HEK293 (cell line): ENCODE data around the gene PRPF6.

Experiments used
- GLIS1 ChIP-seq: fragments of 450-650 bp; formaldehyde crosslinking; IDR thresholded peaks from 2 replicates; pipeline ENCODE4 v1.5.1; 2016; ENCODE audit warnings: missing biosample characterization, missing genetic modification characterization
- HOXA7 ChIP-seq: sonication (generic); formaldehyde crosslinking; IDR thresholded peaks from 2 replicates; pipeline ENCODE4 v1.8.1; 2022; ENCODE audit warnings: missing genetic modification reagents, borderline replicate concordance
- OSR2 ChIP-seq: fragments of 450-650 bp; formaldehyde crosslinking; IDR thresholded peaks from 2 replicates; pipeline ENCODE4 v1.5.1; 2016; ENCODE audit warnings: missing biosample characterization, missing genetic modification characterization
- OVOL3 ChIP-seq: fragments of 450-650 bp; formaldehyde crosslinking; IDR thresholded peaks from 2 replicates; pipeline ENCODE4 v1.5.1; 2016; ENCODE audit warnings: missing biosample characterization, missing genetic modification characterization
- RBAK ChIP-seq: fragments of 450-650 bp; formaldehyde crosslinking; IDR thresholded peaks from 2 replicates; pipeline ENCODE4 v1.5.1; 2016; ENCODE audit warnings: missing biosample characterization, missing genetic modification characterization
- SCRT1 ChIP-seq: fragments of 450-650 bp; formaldehyde crosslinking; IDR thresholded peaks from 2 replicates; pipeline ENCODE4 v1.5.1; 2016; ENCODE audit warnings: missing biosample characterization, missing genetic modification characterization, borderline replicate concordance
- WT1 ChIP-seq: fragments of 450-650 bp; formaldehyde crosslinking; IDR thresholded peaks from 2 replicates; pipeline ENCODE4 v1.5.1; 2016; ENCODE audit warnings: missing biosample characterization, missing genetic modification characterization
- ZEB2 ChIP-seq: fragments of 450-650 bp; formaldehyde crosslinking; IDR thresholded peaks from 2 replicates; pipeline ENCODE4 v1.5.1; 2016; ENCODE audit warnings: missing biosample characterization, missing genetic modification characterization
- ZFHX2 ChIP-seq: fragments of 450-650 bp; formaldehyde crosslinking; conservative IDR thresholded peaks from 2 replicates; pipeline ENCODE4 v1.5.1; 2016; ENCODE audit warnings: missing biosample characterization, missing genetic modification characterization
- ZFP41 ChIP-seq: fragments of 450-650 bp; formaldehyde crosslinking; IDR thresholded peaks from 2 replicates; pipeline ENCODE4 v1.5.1; 2016; ENCODE audit warnings: missing biosample characterization, missing genetic modification characterization, borderline replicate concordance
- ZIC2 ChIP-seq: fragments of 450-650 bp; formaldehyde crosslinking; IDR thresholded peaks from 2 replicates; pipeline ENCODE4 v1.5.1; 2016; ENCODE audit warnings: missing biosample characterization, missing genetic modification characterization
- ZNF138 ChIP-seq: fragments of 450-650 bp; formaldehyde crosslinking; IDR thresholded peaks from 2 replicates; pipeline ENCODE4 v1.5.1; 2016; ENCODE audit warnings: missing biosample characterization, missing genetic modification characterization, borderline replicate concordance
- ZNF157 ChIP-seq: fragments of 450-650 bp; formaldehyde crosslinking; IDR thresholded peaks from 2 replicates; pipeline ENCODE4 v1.5.1; 2016; ENCODE audit warnings: missing biosample characterization, missing genetic modification characterization
- ZNF174 ChIP-seq: fragments of 450-650 bp; formaldehyde crosslinking; IDR thresholded peaks from 2 replicates; pipeline ENCODE4 v1.5.0; 2017; ENCODE audit warnings: missing biosample characterization, mild to moderate bottlenecking, missing genetic modification characterization
- ZNF211 ChIP-seq: fragments of 450-650 bp; formaldehyde crosslinking; IDR thresholded peaks from 2 replicates; pipeline ENCODE4 v1.5.1; 2016; ENCODE audit warnings: low read depth, missing biosample characterization, missing genetic modification characterization
- ZNF214 ChIP-seq: fragments of 450-650 bp; formaldehyde crosslinking; IDR thresholded peaks from 2 replicates; pipeline ENCODE4 v1.5.1; 2017; ENCODE audit warnings: missing biosample characterization, mild to moderate bottlenecking, missing genetic modification characterization, borderline replicate concordance
- ZNF221 ChIP-seq: fragments of 450-650 bp; formaldehyde crosslinking; IDR thresholded peaks from 2 replicates; pipeline ENCODE4 v1.5.1; 2017; ENCODE audit warnings: missing biosample characterization, missing genetic modification characterization, borderline replicate concordance
- ZNF23 ChIP-seq: fragments of 450-650 bp; formaldehyde crosslinking; IDR thresholded peaks from 2 replicates; pipeline ENCODE4 v1.5.1; 2016; ENCODE audit warnings: missing biosample characterization, missing genetic modification characterization, borderline replicate concordance
- ZNF274 ChIP-seq, 2 experiments: fragments of 200-500 bp in 1 of 2; fragments of 450-650 bp in 1 of 2; sonication (Bioruptor generic) in 1 of 2; formaldehyde crosslinking in 1 of 2; IDR thresholded peaks; 2 replicates each; pipeline versions ENCODE4 v1.5.1 to v1.6.1; 2014 to 2016; ENCODE audit warnings: borderline replicate concordance in 1 of 2, inconsistent platforms in 1 of 2, low read length in 1 of 2, missing biosample characterization in 1 of 2, missing genetic modification characterization in 1 of 2
- ZNF423 ChIP-seq: fragments of 450-650 bp; formaldehyde crosslinking; IDR thresholded peaks from 2 replicates; pipeline ENCODE4 v1.5.1; 2016; ENCODE audit warnings: missing biosample characterization, missing genetic modification characterization
- ZNF514 ChIP-seq: fragments of 450-650 bp; formaldehyde crosslinking; IDR thresholded peaks from 2 replicates; pipeline ENCODE4 v1.5.1; 2016; ENCODE audit warnings: missing biosample characterization, missing genetic modification characterization
- ZNF521 ChIP-seq: fragments of 450-650 bp; formaldehyde crosslinking; IDR thresholded peaks from 2 replicates; pipeline ENCODE4 v1.5.1; 2017; ENCODE audit warnings: missing biosample characterization, mild to moderate bottlenecking, missing genetic modification characterization
- ZNF623 ChIP-seq: fragments of 450-650 bp; formaldehyde crosslinking; IDR thresholded peaks from 2 replicates; pipeline ENCODE4 v1.5.1; 2016; ENCODE audit warnings: missing biosample characterization, missing genetic modification characterization
- ZNF777 ChIP-seq: fragments of 450-650 bp; formaldehyde crosslinking; IDR thresholded peaks from 2 replicates; pipeline ENCODE4 v1.5.1; 2017; ENCODE audit warnings: missing biosample characterization, missing genetic modification characterization, borderline replicate concordance
- TF ChIP-seq, protein P1 (sequence below): fragments of 450-650 bp; formaldehyde crosslinking; IDR thresholded peaks from 2 replicates; pipeline ENCODE4 v1.5.1; 2017; ENCODE audit warnings: missing biosample characterization, missing genetic modification characterization
- TF ChIP-seq, protein P2 (sequence below): fragments of 450-650 bp; formaldehyde crosslinking; IDR thresholded peaks from 2 replicates; pipeline ENCODE4 v1.5.1; 2016; ENCODE audit warnings: missing biosample characterization, missing genetic modification characterization
- TF ChIP-seq, protein P3 (sequence below): fragments of 450-650 bp; formaldehyde crosslinking; IDR thresholded peaks from 2 replicates; pipeline ENCODE4 v1.5.1; 2016; ENCODE audit warnings: missing biosample characterization, missing genetic modification characterization
- TF ChIP-seq, protein P4 (sequence below): fragments of 450-650 bp; formaldehyde crosslinking; conservative IDR thresholded peaks from 2 replicates; pipeline ENCODE4 v1.5.1; 2016; ENCODE audit warnings: low read depth, missing biosample characterization, missing genetic modification characterization
- TF ChIP-seq, protein P5 (sequence below): fragments of 450-650 bp; formaldehyde crosslinking; IDR thresholded peaks from 2 replicates; pipeline ENCODE4 v1.5.1; 2016; ENCODE audit warnings: missing biosample characterization, missing genetic modification characterization, borderline replicate concordance

The PRPF6 gene

DNA sequence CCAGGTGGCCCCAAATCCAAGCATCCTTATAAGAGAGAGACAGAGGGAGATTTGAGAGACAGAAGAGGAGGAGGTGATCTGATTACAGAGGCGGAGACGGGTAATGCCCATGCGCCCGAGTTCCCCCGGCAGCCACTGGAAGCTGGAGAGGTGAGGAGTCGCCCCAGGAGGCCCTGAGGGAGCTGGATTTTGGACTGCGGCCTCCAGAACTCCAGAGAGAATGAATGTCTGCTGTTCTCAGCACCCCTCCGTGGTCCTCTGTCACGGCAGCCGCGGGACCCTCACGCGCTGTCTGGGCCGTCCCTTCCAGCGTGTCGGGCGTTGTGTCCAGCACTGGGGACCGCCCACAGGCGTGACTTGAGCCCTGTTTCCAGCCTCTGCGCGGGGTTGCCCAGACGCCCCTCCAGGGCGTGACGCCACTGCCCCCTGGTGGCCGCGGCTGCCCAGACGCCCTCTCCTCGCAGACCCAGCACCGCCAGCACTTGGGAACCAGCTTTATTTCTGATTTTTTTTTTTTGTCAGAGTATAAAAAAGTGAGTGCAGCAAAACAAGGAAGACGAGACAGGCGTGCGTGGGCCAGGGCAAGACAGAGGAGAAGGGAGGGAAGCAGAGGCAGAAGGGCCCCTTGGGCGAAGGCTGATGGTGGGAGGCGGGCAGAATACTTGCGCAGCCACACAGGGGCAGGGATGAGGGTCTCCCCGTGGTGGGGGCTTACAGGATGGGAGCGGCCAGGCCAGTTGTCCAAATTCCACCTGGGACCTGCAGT is 7.1 kb upstream of the PRPF6 start (continued):
- TF ChIP-seq ZNF23 (tag by site-specific recombination): no peak
- no peak for TF ChIP-seq ZNF423 (tag by site-specific recombination)
- TF ChIP-seq, protein P1, sequence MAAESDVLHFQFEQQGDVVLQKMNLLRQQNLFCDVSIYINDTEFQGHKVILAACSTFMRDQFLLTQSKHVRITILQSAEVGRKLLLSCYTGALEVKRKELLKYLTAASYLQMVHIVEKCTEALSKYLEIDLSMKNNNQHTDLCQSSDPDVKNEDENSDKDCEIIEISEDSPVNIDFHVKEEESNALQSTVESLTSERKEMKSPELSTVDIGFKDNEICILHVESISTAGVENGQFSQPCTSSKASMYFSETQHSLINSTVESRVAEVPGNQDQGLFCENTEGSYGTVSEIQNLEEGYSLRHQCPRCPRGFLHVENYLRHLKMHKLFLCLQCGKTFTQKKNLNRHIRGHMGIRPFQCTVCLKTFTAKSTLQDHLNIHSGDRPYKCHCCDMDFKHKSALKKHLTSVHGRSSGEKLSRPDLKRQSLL (tag by site-specific recombination): 0 out of 2 replicates have a peak, but pooled peaks have one; percentile 42
- no peak for TF ChIP-seq ZNF623 (tag by site-specific recombination)
- no peak for TF ChIP-seq ZNF211 (tag by site-specific recombination)
- TF ChIP-seq, protein P2, sequence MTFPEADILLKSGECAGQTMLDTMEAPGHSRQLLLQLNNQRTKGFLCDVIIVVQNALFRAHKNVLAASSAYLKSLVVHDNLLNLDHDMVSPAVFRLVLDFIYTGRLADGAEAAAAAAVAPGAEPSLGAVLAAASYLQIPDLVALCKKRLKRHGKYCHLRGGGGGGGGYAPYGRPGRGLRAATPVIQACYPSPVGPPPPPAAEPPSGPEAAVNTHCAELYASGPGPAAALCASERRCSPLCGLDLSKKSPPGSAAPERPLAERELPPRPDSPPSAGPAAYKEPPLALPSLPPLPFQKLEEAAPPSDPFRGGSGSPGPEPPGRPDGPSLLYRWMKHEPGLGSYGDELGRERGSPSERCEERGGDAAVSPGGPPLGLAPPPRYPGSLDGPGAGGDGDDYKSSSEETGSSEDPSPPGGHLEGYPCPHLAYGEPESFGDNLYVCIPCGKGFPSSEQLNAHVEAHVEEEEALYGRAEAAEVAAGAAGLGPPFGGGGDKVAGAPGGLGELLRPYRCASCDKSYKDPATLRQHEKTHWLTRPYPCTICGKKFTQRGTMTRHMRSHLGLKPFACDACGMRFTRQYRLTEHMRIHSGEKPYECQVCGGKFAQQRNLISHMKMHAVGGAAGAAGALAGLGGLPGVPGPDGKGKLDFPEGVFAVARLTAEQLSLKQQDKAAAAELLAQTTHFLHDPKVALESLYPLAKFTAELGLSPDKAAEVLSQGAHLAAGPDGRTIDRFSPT (tag by site-specific recombination): peak; percentile 83
- no peak for TF ChIP-seq SCRT1
- TF ChIP-seq ZNF274 (IDR thresholded peaks at IDR 0.05; ENCODE audit: low read length): no peak
- no peak for TF ChIP-seq ZNF274 (tag by site-specific recombination; IDR thresholded peaks at IDR 0.05; ENCODE audit: borderline replicate concordance)
- TF ChIP-seq, protein P3, sequence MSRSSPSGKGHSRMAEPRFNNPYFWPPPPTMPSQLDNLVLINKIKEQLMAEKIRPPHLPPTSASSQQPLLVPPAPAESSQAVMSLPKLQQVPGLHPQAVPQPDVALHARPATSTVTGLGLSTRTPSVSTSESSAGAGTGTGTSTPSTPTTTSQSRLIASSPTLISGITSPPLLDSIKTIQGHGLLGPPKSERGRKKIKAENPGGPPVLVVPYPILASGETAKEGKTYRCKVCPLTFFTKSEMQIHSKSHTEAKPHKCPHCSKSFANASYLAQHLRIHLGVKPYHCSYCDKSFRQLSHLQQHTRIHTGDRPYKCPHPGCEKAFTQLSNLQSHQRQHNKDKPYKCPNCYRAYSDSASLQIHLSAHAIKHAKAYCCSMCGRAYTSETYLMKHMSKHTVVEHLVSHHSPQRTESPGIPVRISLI: no peak
- TF ChIP-seq WT1 (tag by site-specific recombination): peak; percentile 20; the same call in 1 of the 2 replicates
- TF ChIP-seq ZFP41 (tag by site-specific recombination): no peak
- TF ChIP-seq, protein P4, sequence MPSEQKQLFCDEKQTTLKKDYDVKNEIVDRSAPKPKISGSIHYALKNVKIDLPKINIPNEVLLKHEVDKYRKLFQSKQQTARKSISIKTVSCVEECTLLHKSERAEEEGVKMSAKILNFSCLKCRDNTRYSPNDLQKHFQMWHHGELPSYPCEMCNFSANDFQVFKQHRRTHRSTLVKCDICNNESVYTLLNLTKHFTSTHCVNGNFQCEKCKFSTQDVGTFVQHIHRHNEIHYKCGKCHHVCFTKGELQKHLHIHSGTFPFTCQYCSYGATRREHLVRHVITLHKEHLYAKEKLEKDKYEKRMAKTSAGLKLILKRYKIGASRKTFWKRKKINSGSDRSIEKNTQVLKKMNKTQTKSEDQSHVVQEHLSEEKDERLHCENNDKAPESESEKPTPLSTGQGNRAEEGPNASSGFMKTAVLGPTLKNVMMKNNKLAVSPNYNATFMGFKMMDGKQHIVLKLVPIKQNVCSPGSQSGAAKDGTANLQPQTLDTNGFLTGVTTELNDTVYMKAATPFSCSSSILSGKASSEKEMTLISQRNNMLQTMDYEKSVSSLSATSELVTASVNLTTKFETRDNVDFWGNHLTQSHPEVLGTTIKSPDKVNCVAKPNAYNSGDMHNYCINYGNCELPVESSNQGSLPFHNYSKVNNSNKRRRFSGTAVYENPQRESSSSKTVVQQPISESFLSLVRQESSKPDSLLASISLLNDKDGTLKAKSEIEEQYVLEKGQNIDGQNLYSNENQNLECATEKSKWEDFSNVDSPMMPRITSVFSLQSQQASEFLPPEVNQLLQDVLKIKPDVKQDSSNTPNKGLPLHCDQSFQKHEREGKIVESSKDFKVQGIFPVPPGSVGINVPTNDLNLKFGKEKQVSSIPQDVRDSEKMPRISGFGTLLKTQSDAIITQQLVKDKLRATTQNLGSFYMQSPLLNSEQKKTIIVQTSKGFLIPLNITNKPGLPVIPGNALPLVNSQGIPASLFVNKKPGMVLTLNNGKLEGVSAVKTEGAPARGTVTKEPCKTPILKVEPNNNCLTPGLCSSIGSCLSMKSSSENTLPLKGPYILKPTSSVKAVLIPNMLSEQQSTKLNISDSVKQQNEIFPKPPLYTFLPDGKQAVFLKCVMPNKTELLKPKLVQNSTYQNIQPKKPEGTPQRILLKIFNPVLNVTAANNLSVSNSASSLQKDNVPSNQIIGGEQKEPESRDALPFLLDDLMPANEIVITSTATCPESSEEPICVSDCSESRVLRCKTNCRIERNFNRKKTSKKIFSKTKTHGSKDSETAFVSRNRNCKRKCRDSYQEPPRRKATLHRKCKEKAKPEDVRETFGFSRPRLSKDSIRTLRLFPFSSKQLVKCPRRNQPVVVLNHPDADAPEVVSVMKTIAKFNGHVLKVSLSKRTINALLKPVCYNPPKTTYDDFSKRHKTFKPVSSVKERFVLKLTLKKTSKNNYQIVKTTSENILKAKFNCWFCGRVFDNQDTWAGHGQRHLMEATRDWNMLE: no peak
- no peak for TF ChIP-seq ZNF138
- TF ChIP-seq ZNF521 (tag by site-specific recombination): no peak
- no peak for TF ChIP-seq ZNF514
- TF ChIP-seq GLIS1 (tag by site-specific recombination): peak; percentile 65; the same call in 1 of the 2 replicates
- TF ChIP-seq RBAK (tag by site-specific recombination): no peak
- no peak for TF ChIP-seq ZNF174 (tag by site-specific recombination)
- TF ChIP-seq OVOL3: no peak
- TF ChIP-seq ZFHX2 (tag by site-specific recombination): peak; percentile 64
- no peak for TF ChIP-seq ZNF214 (tag by site-specific recombination)
- TF ChIP-seq ZIC2 (tag by site-specific recombination): peak; percentile 64; the same call in 1 of the 2 replicates
- no peak for TF ChIP-seq ZNF221 (tag by site-specific recombination)
- TF ChIP-seq ZEB2 (tag by site-specific recombination): peak; percentile 76; the same call in 1 of the 2 replicates
- TF ChIP-seq ZNF777 (tag by site-specific recombination): no peak
- no peak for TF ChIP-seq ZNF157 (tag by site-specific recombination)
- TF ChIP-seq OSR2 (tag by site-specific recombination): no peak
- TF ChIP-seq HOXA7: no peak
- TF ChIP-seq, protein P5, sequence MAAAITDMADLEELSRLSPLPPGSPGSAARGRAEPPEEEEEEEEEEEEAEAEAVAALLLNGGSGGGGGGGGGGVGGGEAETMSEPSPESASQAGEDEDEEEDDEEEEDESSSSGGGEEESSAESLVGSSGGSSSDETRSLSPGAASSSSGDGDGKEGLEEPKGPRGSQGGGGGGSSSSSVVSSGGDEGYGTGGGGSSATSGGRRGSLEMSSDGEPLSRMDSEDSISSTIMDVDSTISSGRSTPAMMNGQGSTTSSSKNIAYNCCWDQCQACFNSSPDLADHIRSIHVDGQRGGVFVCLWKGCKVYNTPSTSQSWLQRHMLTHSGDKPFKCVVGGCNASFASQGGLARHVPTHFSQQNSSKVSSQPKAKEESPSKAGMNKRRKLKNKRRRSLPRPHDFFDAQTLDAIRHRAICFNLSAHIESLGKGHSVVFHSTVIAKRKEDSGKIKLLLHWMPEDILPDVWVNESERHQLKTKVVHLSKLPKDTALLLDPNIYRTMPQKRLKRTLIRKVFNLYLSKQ (tag by site-specific recombination): no peak
